ENCODE results near the gene DYNLT4. TPM values are rescaled to one million over a fixed set of nuclear protein-coding genes. Genes with fewer than 3 reads are reported as not detected.
"Not testable (repeated sequence)": the region's sequence is repeated elsewhere in the genome, so short reads cannot be mapped to it uniquely, and the experiment has no call there.

The DYNLT4 gene
- total RNA-seq, 2 donors from 2014 or later, result 0.64 TPM; not detected in 1

DNA sequence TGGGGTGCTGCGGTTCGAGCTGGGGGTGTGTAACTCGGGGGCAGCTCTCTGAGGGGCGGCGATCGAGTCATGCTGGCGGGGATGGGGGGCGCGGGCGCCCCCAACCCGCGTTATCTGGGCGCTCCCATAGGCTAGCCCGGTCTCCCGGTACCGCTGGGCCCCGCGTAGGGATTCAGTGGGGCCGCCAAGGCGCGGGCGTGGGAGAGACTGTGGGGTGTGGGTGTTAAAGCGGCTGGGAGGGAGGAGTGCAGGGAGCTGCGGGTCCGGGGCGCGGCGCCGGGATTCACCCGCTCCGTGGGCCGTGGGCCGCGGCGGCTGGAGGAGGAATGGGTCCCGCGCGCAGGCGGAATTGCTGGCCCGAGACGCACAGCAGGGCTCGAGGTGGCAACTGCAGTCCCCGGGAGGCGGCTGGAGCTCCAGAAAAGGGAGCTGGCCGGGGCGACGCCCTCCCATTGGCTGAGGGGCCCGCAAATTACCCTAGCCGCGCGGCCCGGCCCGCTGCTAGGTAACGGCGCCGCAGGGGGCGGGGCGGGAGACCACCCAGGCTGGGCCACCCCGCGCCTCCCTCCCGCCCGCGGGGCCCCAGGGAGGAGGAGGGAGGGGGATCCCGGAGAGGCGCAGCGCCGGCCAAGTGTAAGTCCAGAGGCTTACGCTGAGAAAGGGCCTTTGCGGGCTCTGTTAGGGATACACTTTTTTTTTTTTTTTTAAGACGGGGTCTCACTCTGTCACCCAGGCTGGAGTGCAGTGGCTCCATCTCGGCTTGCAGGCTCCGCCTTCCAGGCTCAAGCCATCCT lies 35.9 kb upstream of the DYNLT4 start, which contains the start of gene PTCH2:
Gene PTCH2, minus strand, starts transcription at position 392 of the 794 bp plus-strand sequence. Its CDS starts 321 bp downstream, at position 71.
- DNase-seq, result peak; percentile 94
- H3K4me3 ChIP-seq (ENCODE audit: low read length), result peak within 1 kb of the TSS; percentile 82
- Mint-ChIP-seq H3K4me3 (peak within 1 kb of the TSS; percentile 68), H3K36me3 (ENCODE audit: low read depth) (peaks cover 4% of the 10 kb centered on the region), H3K9me3 (no peaks in the 10 kb centered on the region), H3K27ac (no peak within 1 kb of the TSS), H3K4me1 (no peaks in the 10 kb centered on the region), H3K27me3 (ENCODE audit: insufficient read depth) (peaks cover 23% of the 10 kb centered on the region)
- H3K4me1 ChIP-seq (ENCODE audit: control insufficient read depth, insufficient read depth, low read length), result no peaks in the 10 kb centered on the region
- H3K27me3 ChIP-seq (ENCODE audit: control insufficient read depth, insufficient read depth, low read length, poor library complexity, severe bottlenecking), result peaks cover 7% of the 10 kb centered on the region
- TF ChIP-seq, protein P1, sequence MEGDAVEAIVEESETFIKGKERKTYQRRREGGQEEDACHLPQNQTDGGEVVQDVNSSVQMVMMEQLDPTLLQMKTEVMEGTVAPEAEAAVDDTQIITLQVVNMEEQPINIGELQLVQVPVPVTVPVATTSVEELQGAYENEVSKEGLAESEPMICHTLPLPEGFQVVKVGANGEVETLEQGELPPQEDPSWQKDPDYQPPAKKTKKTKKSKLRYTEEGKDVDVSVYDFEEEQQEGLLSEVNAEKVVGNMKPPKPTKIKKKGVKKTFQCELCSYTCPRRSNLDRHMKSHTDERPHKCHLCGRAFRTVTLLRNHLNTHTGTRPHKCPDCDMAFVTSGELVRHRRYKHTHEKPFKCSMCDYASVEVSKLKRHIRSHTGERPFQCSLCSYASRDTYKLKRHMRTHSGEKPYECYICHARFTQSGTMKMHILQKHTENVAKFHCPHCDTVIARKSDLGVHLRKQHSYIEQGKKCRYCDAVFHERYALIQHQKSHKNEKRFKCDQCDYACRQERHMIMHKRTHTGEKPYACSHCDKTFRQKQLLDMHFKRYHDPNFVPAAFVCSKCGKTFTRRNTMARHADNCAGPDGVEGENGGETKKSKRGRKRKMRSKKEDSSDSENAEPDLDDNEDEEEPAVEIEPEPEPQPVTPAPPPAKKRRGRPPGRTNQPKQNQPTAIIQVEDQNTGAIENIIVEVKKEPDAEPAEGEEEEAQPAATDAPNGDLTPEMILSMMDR (conservative IDR thresholded peaks at IDR 0.05), result no peak
- H3K9ac ChIP-seq (ENCODE audit: extremely low read depth, low read length, poor library complexity, severe bottlenecking), result peak within 1 kb of the TSS; percentile 35
- no peaks in the 10 kb centered on the region for H3K36me3 ChIP-seq (ENCODE audit: control insufficient read depth, insufficient read depth, low read length)
- no peak within 1 kb of the TSS for H3K27ac ChIP-seq (ENCODE audit: low read depth, low read length)
- no peaks in the 10 kb centered on the region for H3K9me3 ChIP-seq (ENCODE audit: control insufficient read depth, low read length)
- 3 to 4% methylated on average over 11 to 72 of the region's 72 CpGs for WGBS, 2 experiments (ENCODE audit: insufficient coverage in 1 of 2, insufficient read length in 1 of 2)

DNA sequence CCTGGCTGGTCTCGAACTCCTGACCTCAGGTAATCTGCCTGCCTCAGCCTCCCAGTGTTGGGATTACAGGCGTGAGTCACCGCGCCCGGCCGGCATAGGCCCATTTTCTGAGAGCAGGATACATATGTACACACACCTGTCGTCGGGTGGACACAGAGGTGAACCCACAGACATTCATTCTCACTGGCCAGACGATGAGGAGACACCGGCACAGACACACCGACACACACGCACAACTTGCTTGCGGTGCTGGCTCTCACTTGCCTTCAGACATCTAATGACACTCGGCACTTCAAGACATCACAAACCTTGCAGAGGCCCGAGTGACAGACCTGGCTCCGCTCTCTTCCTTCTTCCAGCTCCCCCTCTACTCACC lies 35.3 kb upstream of the DYNLT4 start:
- H3K36me3 Mint-ChIP-seq (ENCODE audit: low read depth), result peaks cover 4% of the 10 kb centered on the region

DNA sequence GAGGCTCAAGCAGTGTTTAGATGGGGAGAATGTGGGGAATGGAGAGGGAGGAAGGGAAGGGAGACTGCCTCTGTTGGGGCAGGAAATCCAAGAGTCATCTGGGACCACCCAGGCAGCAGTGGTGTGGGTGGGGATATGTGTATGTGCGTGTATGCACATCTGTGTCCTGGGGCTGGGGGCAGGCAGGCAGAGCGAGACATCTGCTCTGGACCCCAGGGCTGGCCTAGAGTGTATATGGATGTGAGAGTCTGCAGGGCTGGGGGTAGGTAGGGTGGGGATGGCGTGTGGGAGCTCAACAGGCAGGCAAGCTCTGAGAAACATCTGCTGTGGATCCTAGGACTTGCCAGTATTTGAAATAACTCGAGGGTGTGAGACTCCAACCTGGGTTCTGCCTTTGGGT lies 32.4 kb upstream of the DYNLT4 start:
- WGBS, 2 experiments (ENCODE audit: insufficient coverage in 1 of 2, insufficient read length in 1 of 2), result 92 to 97% methylated on average over 3 to 4 of the region's 4 CpGs
- H3K9me3 Mint-ChIP-seq, result no peaks in the 10 kb centered on the region
- H3K27ac Mint-ChIP-seq, result no peak overlapping the region

More for the DNA sequence above, 35.3 kb upstream of the DYNLT4 start:
- Histone ChIP-seq H3K4me3 (ENCODE audit: low read length) (peak overlapping the region; percentile 82), H3K9me3 (ENCODE audit: control insufficient read depth, low read length) (no peaks in the 10 kb centered on the region), H3K9ac (ENCODE audit: extremely low read depth, low read length, poor library complexity, severe bottlenecking) (peak overlapping the region; percentile 35), H3K27ac (ENCODE audit: low read depth, low read length) (no peak overlapping the region), H3K27me3 (ENCODE audit: control insufficient read depth, insufficient read depth, low read length, poor library complexity, severe bottlenecking) (peaks cover 7% of the 10 kb centered on the region), H3K36me3 (ENCODE audit: control insufficient read depth, insufficient read depth, low read length) (no peaks in the 10 kb centered on the region), H3K4me1 (ENCODE audit: control insufficient read depth, insufficient read depth, low read length) (no peaks in the 10 kb centered on the region)
- no peaks in the 10 kb centered on the region for H3K4me1 Mint-ChIP-seq
- TF ChIP-seq, protein P1 (conservative IDR thresholded peaks at IDR 0.05), result no peak
- peak overlapping the region; percentile 68 for H3K4me3 Mint-ChIP-seq
- peaks cover 23% of the 10 kb centered on the region for H3K27me3 Mint-ChIP-seq (ENCODE audit: insufficient read depth)
- no peaks in the 10 kb centered on the region for H3K9me3 Mint-ChIP-seq
- no peak for DNase-seq
- H3K27ac Mint-ChIP-seq, result no peak overlapping the region
- 72 to 73% methylated on average over 12 to 16 of the region's 16 CpGs for WGBS, 2 experiments (ENCODE audit: insufficient coverage in 1 of 2, insufficient read length in 1 of 2)

DNA sequence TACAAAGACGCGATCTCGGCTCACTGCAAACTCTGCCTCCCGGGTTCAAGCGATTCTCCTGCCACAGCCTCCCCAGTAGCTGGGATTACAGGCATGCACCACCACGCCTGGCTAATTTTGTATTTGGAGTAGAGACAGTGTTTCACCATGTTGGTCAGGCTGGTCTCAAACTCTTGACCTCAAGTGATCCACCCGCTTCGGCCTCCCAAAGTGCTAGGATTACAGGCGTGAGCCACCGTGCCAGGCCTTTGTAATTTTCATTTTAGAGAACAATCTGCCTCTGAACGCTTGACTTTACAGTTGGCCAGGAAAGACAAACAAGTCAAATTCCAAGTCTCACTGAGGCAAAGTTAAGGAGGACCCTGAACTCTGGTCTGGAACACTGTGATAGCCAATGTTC lies 31.1 kb upstream of the DYNLT4 start:
- H3K9ac ChIP-seq (ENCODE audit: extremely low read depth, low read length, poor library complexity, severe bottlenecking); H3K4me3 ChIP-seq (ENCODE audit: low read length); H3K27me3 ChIP-seq (ENCODE audit: control insufficient read depth, insufficient read depth, low read length, poor library complexity, severe bottlenecking); H3K27ac Mint-ChIP-seq; H3K36me3 Mint-ChIP-seq (ENCODE audit: low read depth); H3K4me1 Mint-ChIP-seq; H3K4me3 Mint-ChIP-seq; H3K27ac ChIP-seq (ENCODE audit: low read depth, low read length); H3K9me3 Mint-ChIP-seq; H3K4me1 ChIP-seq (ENCODE audit: control insufficient read depth, insufficient read depth, low read length); H3K36me3 ChIP-seq (ENCODE audit: control insufficient read depth, insufficient read depth, low read length); DNase-seq; H3K9me3 ChIP-seq (ENCODE audit: control insufficient read depth, low read length): not testable (repeated sequence)
- H3K27me3 Mint-ChIP-seq (ENCODE audit: insufficient read depth), result peaks cover 15% of the 10 kb centered on the region
- WGBS, 2 experiments (ENCODE audit: insufficient coverage in 1 of 2, insufficient read length in 1 of 2), result 96 to 97% methylated on average over 11 of the region's 11 CpGs

More for the DNA sequence above, 32.4 kb upstream of the DYNLT4 start:
- peaks cover 18% of the 10 kb centered on the region for H3K27me3 Mint-ChIP-seq (ENCODE audit: insufficient read depth)
- H3K4me3 ChIP-seq (ENCODE audit: low read length), result no peak overlapping the region
- peaks cover 4% of the 10 kb centered on the region for H3K36me3 Mint-ChIP-seq (ENCODE audit: low read depth)
- H3K9ac ChIP-seq (ENCODE audit: extremely low read depth, low read length, poor library complexity, severe bottlenecking), result no peak overlapping the region
- H3K36me3 ChIP-seq (ENCODE audit: control insufficient read depth, insufficient read depth, low read length), result no peaks in the 10 kb centered on the region
- H3K9me3 ChIP-seq (ENCODE audit: control insufficient read depth, low read length), result no peaks in the 10 kb centered on the region
- TF ChIP-seq, protein P1 (conservative IDR thresholded peaks at IDR 0.05), result no peak
- DNase-seq, result no peak
- no peak overlapping the region for H3K4me3 Mint-ChIP-seq
- peaks cover under 1% of the 10 kb centered on the region for H3K4me1 Mint-ChIP-seq
- H3K27ac ChIP-seq (ENCODE audit: low read depth, low read length), result no peak overlapping the region
- H3K27me3 ChIP-seq (ENCODE audit: control insufficient read depth, insufficient read depth, low read length, poor library complexity, severe bottlenecking), result peaks cover 7% of the 10 kb centered on the region
- no peaks in the 10 kb centered on the region for H3K4me1 ChIP-seq (ENCODE audit: control insufficient read depth, insufficient read depth, low read length)

All from endodermal cell (in vitro differentiated cells).